ENCODE data around the gene TTC9. TPM values are rescaled to one million over a fixed set of nuclear protein-coding genes. Genes with fewer than 3 reads are reported as not detected.

Gene TTC9
- total RNA-seq, 5 donors from 2014 or later (not counting 1 experiment from before 2014, with no cell fraction given) = 14.4 to 23.4 (median 17.8) TPM

DNA sequence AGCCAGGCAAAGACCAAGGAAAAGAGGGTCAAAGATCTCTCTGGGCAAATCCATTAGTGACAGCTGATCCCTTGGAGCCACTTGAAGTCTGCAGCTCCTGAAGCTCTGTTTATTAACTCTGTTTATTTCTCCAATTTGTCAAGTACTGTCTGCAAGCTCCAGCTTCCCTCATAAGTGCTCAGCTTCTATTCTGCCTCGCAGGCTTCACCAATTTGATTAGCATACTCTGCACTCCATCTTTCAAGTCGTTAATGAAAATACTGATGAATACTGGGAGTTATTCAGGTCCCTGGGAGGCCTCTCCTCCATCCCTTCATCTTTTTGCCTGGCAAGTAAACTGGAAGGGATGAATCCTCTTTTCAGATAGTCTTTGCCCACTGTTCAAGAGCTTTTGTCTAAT lies 54.3 kb downstream of the TTC9 start:
- no peaks in the 10 kb centered on the region for H3K27me3 Mint-ChIP-seq
- no CpG with 5 or more reads among the region's 2 CpGs for WGBS (ENCODE audit: insufficient coverage)
- CTCF ChIA-PET = no interaction called here
- H3K4me1 ChIP-seq (ENCODE audit: control insufficient read depth in 1 of 2, extremely low read depth in 1 of 2, insufficient read depth in 2 of 2, low read length in 2 of 2) = no peaks in the 10 kb centered on the region
- H3K9me3 Mint-ChIP-seq = no peaks in the 10 kb centered on the region
- POLR2A ChIA-PET = no interaction called here
- H3K36me3 Mint-ChIP-seq = no peaks in the 10 kb centered on the region
- ATAC-seq (replicated peaks in 1 of 4) (no peak), DNase-seq (no peak)
- H3K27me3 ChIP-seq (replicated peaks in 1 of 2; ENCODE audit: control insufficient read depth in 2 of 2, extremely low read depth in 1 of 2, insufficient read depth in 2 of 2, low read length in 1 of 2) = peaks cover 0 to 7% of the 10 kb centered on the region in 2 experiments
- H3K27ac ChIP-seq (ENCODE audit: low read length) = no peak overlapping the region
- H3K9me3 ChIP-seq = no peaks in the 10 kb centered on the region
- H3K4me1 Mint-ChIP-seq = no peaks in the 10 kb centered on the region
- H3K4me3 ChIP-seq (ENCODE audit: control insufficient read depth in 1 of 2, extremely low read depth in 1 of 2, low read length in 1 of 2) = no peak overlapping the region
- no peak overlapping the region for H3K4me3 Mint-ChIP-seq
- no peak overlapping the region for H3K27ac Mint-ChIP-seq
- no peaks in the 10 kb centered on the region for H3K36me3 ChIP-seq (ENCODE audit: control insufficient read depth in 2 of 2, extremely low read depth in 1 of 2, insufficient read depth in 1 of 2, low read length in 1 of 2)

DNA sequence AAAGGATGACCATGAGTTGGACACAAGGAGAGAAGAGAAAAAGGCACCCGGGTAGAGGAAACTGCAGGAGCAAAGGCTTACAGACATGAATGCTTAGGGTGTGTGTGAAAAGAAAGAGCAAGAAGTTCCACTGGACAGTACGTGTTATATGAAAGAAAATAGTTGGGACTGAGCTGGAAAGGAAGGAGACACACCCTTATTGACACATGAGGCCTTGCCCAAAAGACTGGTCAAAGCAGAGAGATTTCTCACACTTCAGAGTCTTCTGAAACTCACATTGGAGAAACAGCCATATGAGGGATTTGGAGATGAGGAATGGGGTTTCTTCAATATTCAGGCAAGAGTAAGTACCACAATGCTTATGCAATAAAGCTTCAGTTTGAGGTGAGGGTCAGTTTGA lies 56.0 kb downstream of the TTC9 start:
- ChIA-PET POLR2A (no interaction called here), CTCF (no interaction called here)
- Mint-ChIP-seq H3K4me3 (no peak overlapping the region), H3K4me1 (no peaks in the 10 kb centered on the region), H3K36me3 (no peaks in the 10 kb centered on the region), H3K27me3 (no peaks in the 10 kb centered on the region), H3K9me3 (no peaks in the 10 kb centered on the region), H3K27ac (no peak overlapping the region)
- WGBS (ENCODE audit: insufficient coverage) = 100% methylated on average over 1 of the region's 2 CpGs
- Histone ChIP-seq H3K4me1 (ENCODE audit: control insufficient read depth in 1 of 2, extremely low read depth in 1 of 2, insufficient read depth in 2 of 2, low read length in 2 of 2) (no peaks in the 10 kb centered on the region), H3K4me3 (ENCODE audit: control insufficient read depth in 1 of 2, extremely low read depth in 1 of 2, low read length in 1 of 2) (no peak overlapping the region), H3K27me3 (replicated peaks in 1 of 2; ENCODE audit: control insufficient read depth in 2 of 2, extremely low read depth in 1 of 2, insufficient read depth in 2 of 2, low read length in 1 of 2) (peaks cover 0 to 7% of the 10 kb centered on the region in 2 experiments), H3K27ac (ENCODE audit: low read length) (no peak overlapping the region), H3K36me3 (ENCODE audit: control insufficient read depth in 2 of 2, extremely low read depth in 1 of 2, insufficient read depth in 1 of 2, low read length in 1 of 2) (no peaks in the 10 kb centered on the region), H3K9me3 (no peaks in the 10 kb centered on the region)
- ATAC-seq (replicated peaks in 1 of 4) (no peak), DNase-seq (no peak)

DNA sequence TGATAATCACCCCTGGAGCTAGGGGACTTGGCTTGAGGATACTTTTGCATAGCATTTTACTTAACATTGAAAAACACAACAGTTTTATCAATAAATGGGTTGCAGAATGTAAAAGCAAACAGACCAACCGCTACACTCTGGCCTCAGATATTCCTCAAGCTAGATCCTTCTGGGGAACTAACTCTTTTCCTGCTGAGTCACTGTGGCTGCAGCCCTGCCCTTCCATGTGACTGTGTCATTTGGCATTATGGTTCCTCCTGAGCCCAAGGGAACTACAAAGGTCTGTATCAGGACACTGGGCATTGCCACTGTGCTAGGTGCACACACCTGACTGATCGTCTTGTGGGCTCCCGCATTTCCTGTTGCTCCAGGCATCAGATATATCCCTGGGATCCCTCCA lies 56.6 kb downstream of the TTC9 start:
- Histone ChIP-seq H3K4me3 (ENCODE audit: control insufficient read depth in 1 of 2, extremely low read depth in 1 of 2, low read length in 1 of 2) (no peak overlapping the region), H3K27ac (ENCODE audit: low read length) (no peak overlapping the region), H3K9me3 (no peaks in the 10 kb centered on the region), H3K36me3 (ENCODE audit: control insufficient read depth in 2 of 2, extremely low read depth in 1 of 2, insufficient read depth in 1 of 2, low read length in 1 of 2) (no peaks in the 10 kb centered on the region), H3K27me3 (replicated peaks in 1 of 2; ENCODE audit: control insufficient read depth in 2 of 2, extremely low read depth in 1 of 2, insufficient read depth in 2 of 2, low read length in 1 of 2) (peaks cover 0 to 7% of the 10 kb centered on the region in 2 experiments), H3K4me1 (ENCODE audit: control insufficient read depth in 1 of 2, extremely low read depth in 1 of 2, insufficient read depth in 2 of 2, low read length in 2 of 2) (no peaks in the 10 kb centered on the region)
- H3K9me3 Mint-ChIP-seq = no peaks in the 10 kb centered on the region
- ATAC-seq (replicated peaks in 1 of 4) (no peak), DNase-seq (no peak)
- CTCF ChIA-PET = no interaction called here
- POLR2A ChIA-PET = no interaction called here
- H3K4me3 Mint-ChIP-seq = no peak overlapping the region
- H3K27me3 Mint-ChIP-seq = no peaks in the 10 kb centered on the region
- WGBS (ENCODE audit: insufficient coverage) = 79% methylated on average over 3 of the region's 3 CpGs
- H3K27ac Mint-ChIP-seq = no peak overlapping the region
- H3K36me3 Mint-ChIP-seq = no peaks in the 10 kb centered on the region
- H3K4me1 Mint-ChIP-seq = no peaks in the 10 kb centered on the region

- DNase-seq = no peak
- H3K27me3 ChIP-seq (replicated peaks in 1 of 2; ENCODE audit: control insufficient read depth in 2 of 2, extremely low read depth in 1 of 2, insufficient read depth in 2 of 2, low read length in 1 of 2) = peaks cover 0 to 7% of the 10 kb centered on the region in 2 experiments
- CTCF ChIA-PET = interaction anchor here in 1 of 2 donors (0.6 kb wide), 2 partner anchors 16 to 538 kb away, joined by 3 read pairs; no protein-coding TSS in a partner anchor
- no peak overlapping the region for H3K4me3 ChIP-seq (ENCODE audit: control insufficient read depth in 1 of 2, extremely low read depth in 1 of 2, low read length in 1 of 2)
- no peak for ATAC-seq (replicated peaks in 1 of 4)
- no peak overlapping the region for H3K27ac ChIP-seq (ENCODE audit: low read length)
- Mint-ChIP-seq H3K4me1 (no peaks in the 10 kb centered on the region), H3K9me3 (no peaks in the 10 kb centered on the region), H3K27me3 (no peaks in the 10 kb centered on the region), H3K27ac (no peak overlapping the region), H3K36me3 (no peaks in the 10 kb centered on the region), H3K4me3 (no peak overlapping the region)
- no peaks in the 10 kb centered on the region for H3K4me1 ChIP-seq (ENCODE audit: control insufficient read depth in 1 of 2, extremely low read depth in 1 of 2, insufficient read depth in 2 of 2, low read length in 2 of 2)
- WGBS (ENCODE audit: insufficient coverage) = 79% methylated on average over 4 of the region's 5 CpGs
- H3K9me3 ChIP-seq = no peaks in the 10 kb centered on the region
- H3K36me3 ChIP-seq (ENCODE audit: control insufficient read depth in 2 of 2, extremely low read depth in 1 of 2, insufficient read depth in 1 of 2, low read length in 1 of 2) = no peaks in the 10 kb centered on the region
- POLR2A ChIA-PET = no interaction called here
Measured at GRCh38 chr14:70699646-70700045, 57.9 kb downstream of the TTC9 start.

GRCh38 chr14:70700955-70701585 lies 59.4 kb downstream of the TTC9 start:
- POLR2A ChIA-PET = no interaction called here
- Histone ChIP-seq H3K4me1 (ENCODE audit: control insufficient read depth in 1 of 2, extremely low read depth in 1 of 2, insufficient read depth in 2 of 2, low read length in 2 of 2) (no peaks in the 10 kb centered on the region), H3K27ac (ENCODE audit: low read length) (no peak overlapping the region), H3K36me3 (ENCODE audit: control insufficient read depth in 2 of 2, extremely low read depth in 1 of 2, insufficient read depth in 1 of 2, low read length in 1 of 2) (no peaks in the 10 kb centered on the region), H3K4me3 (ENCODE audit: control insufficient read depth in 1 of 2, extremely low read depth in 1 of 2, low read length in 1 of 2) (no peak overlapping the region), H3K27me3 (replicated peaks in 1 of 2; ENCODE audit: control insufficient read depth in 2 of 2, extremely low read depth in 1 of 2, insufficient read depth in 2 of 2, low read length in 1 of 2) (peaks cover 0 to 7% of the 10 kb centered on the region in 2 experiments), H3K9me3 (no peaks in the 10 kb centered on the region)
- no peak for DNase-seq
- H3K27ac Mint-ChIP-seq = no peak overlapping the region
- no peak overlapping the region for H3K4me3 Mint-ChIP-seq
- no peaks in the 10 kb centered on the region for H3K27me3 Mint-ChIP-seq
- CTCF ChIA-PET = interaction anchor here in 1 of 2 donors (0.6 kb wide), 1 partner anchor 14 kb away, joined by 3 read pairs; no protein-coding TSS in a partner anchor
- WGBS (ENCODE audit: insufficient coverage) = 78% methylated on average over 3 of the region's 4 CpGs
- H3K36me3 Mint-ChIP-seq = no peaks in the 10 kb centered on the region
- ATAC-seq (replicated peaks in 1 of 4) = no peak
- no peaks in the 10 kb centered on the region for H3K4me1 Mint-ChIP-seq
- no peaks in the 10 kb centered on the region for H3K9me3 Mint-ChIP-seq

- ChIA-PET CTCF (interaction anchor here in 1 of 2 donors (0.9 kb wide), 1 partner anchor 116 kb away, joined by 4 read pairs; no protein-coding TSS in a partner anchor), POLR2A (no interaction called here)
- Histone ChIP-seq H3K27ac (ENCODE audit: low read length) (no peak overlapping the region), H3K9me3 (no peaks in the 10 kb centered on the region), H3K4me3 (ENCODE audit: control insufficient read depth in 1 of 2, extremely low read depth in 1 of 2, low read length in 1 of 2) (no peak overlapping the region), H3K4me1 (ENCODE audit: control insufficient read depth in 1 of 2, extremely low read depth in 1 of 2, insufficient read depth in 2 of 2, low read length in 2 of 2) (no peaks in the 10 kb centered on the region), H3K27me3 (replicated peaks in 1 of 2; ENCODE audit: control insufficient read depth in 2 of 2, extremely low read depth in 1 of 2, insufficient read depth in 2 of 2, low read length in 1 of 2) (peaks cover 0 to 7% of the 10 kb centered on the region in 2 experiments), H3K36me3 (ENCODE audit: control insufficient read depth in 2 of 2, extremely low read depth in 1 of 2, insufficient read depth in 1 of 2, low read length in 1 of 2) (no peaks in the 10 kb centered on the region)
- Mint-ChIP-seq H3K4me3 (no peak overlapping the region), H3K9me3 (no peaks in the 10 kb centered on the region), H3K27ac (no peak overlapping the region), H3K4me1 (no peaks in the 10 kb centered on the region), H3K36me3 (no peaks in the 10 kb centered on the region), H3K27me3 (no peaks in the 10 kb centered on the region)
- ATAC-seq (replicated peaks in 1 of 4) (no peak), DNase-seq (no peak)
Measured at GRCh38 chr14:70701610-70702009, 59.9 kb downstream of the TTC9 start.

GRCh38 chr14:70702161-70702560 lies 60.4 kb downstream of the TTC9 start:
- H3K27me3 Mint-ChIP-seq = no peaks in the 10 kb centered on the region
- H3K27ac Mint-ChIP-seq = no peak overlapping the region
- no peak for DNase-seq
- no peak overlapping the region for H3K27ac ChIP-seq (ENCODE audit: low read length)
- peaks cover 0 to 7% of the 10 kb centered on the region in 2 experiments for H3K27me3 ChIP-seq (replicated peaks in 1 of 2; ENCODE audit: control insufficient read depth in 2 of 2, extremely low read depth in 1 of 2, insufficient read depth in 2 of 2, low read length in 1 of 2)
- CTCF ChIA-PET = interaction anchor here in 1 of 2 donors (0.9 kb wide), 1 partner anchor 115 kb away, joined by 4 read pairs; no protein-coding TSS in a partner anchor
- no peaks in the 10 kb centered on the region for H3K4me1 ChIP-seq (ENCODE audit: control insufficient read depth in 1 of 2, extremely low read depth in 1 of 2, insufficient read depth in 2 of 2, low read length in 2 of 2)
- H3K36me3 ChIP-seq (ENCODE audit: control insufficient read depth in 2 of 2, extremely low read depth in 1 of 2, insufficient read depth in 1 of 2, low read length in 1 of 2) = no peaks in the 10 kb centered on the region
- H3K36me3 Mint-ChIP-seq = no peaks in the 10 kb centered on the region
- WGBS (ENCODE audit: insufficient coverage) = no CpG with 5 or more reads among the region's 3 CpGs
- ATAC-seq (replicated peaks in 1 of 4) = no peak
- H3K4me3 ChIP-seq (ENCODE audit: control insufficient read depth in 1 of 2, extremely low read depth in 1 of 2, low read length in 1 of 2) = no peak overlapping the region
- no peak overlapping the region for H3K4me3 Mint-ChIP-seq
- POLR2A ChIA-PET = no interaction called here
- H3K9me3 Mint-ChIP-seq = no peaks in the 10 kb centered on the region
- no peaks in the 10 kb centered on the region for H3K9me3 ChIP-seq
- no peaks in the 10 kb centered on the region for H3K4me1 Mint-ChIP-seq
